ENCODE measurements around the gene VHLL.

- TF ChIP-seq, protein P1, sequence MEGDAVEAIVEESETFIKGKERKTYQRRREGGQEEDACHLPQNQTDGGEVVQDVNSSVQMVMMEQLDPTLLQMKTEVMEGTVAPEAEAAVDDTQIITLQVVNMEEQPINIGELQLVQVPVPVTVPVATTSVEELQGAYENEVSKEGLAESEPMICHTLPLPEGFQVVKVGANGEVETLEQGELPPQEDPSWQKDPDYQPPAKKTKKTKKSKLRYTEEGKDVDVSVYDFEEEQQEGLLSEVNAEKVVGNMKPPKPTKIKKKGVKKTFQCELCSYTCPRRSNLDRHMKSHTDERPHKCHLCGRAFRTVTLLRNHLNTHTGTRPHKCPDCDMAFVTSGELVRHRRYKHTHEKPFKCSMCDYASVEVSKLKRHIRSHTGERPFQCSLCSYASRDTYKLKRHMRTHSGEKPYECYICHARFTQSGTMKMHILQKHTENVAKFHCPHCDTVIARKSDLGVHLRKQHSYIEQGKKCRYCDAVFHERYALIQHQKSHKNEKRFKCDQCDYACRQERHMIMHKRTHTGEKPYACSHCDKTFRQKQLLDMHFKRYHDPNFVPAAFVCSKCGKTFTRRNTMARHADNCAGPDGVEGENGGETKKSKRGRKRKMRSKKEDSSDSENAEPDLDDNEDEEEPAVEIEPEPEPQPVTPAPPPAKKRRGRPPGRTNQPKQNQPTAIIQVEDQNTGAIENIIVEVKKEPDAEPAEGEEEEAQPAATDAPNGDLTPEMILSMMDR (conservative IDR thresholded peaks at IDR 0.05 in 1 of 2, IDR thresholded peaks at IDR 0.05 in 1 of 2; ENCODE audit: low read depth in 1 of 2, low read length in 2 of 2), result no peak
- no peak for TF ChIP-seq EZH2 (IDR thresholded peaks at IDR 0.05; ENCODE audit: low read length, missing control alignments)
Measured at GRCh38 chr1:156342166-156342955, 43.3 kb upstream of the VHLL start.
